Measurements from ENCODE around the gene IL1RAPL1.

GRCh38 chrX:29545878-29546277 is 958.6 kb downstream of the IL1RAPL1 start:
- no peak for TF ChIP-seq CTCF (IDR thresholded peaks at IDR 0.05; ENCODE audit: extremely low read depth in 1 of 2, insufficient read depth in 1 of 2, low read depth in 1 of 2, low read length in 2 of 2)
- TF ChIP-seq MYC (IDR thresholded peaks at IDR 0.05; ENCODE audit: low read depth, low read length) = no peak

All from endothelial cell of umbilical vein (primary cell).